K562 (cell line): ENCODE results near the gene SLC34A3. TPM values are rescaled to one million over a fixed set of nuclear protein-coding genes. Genes with fewer than 3 reads are reported as not detected.

Source experiments
- ATF2 ChIP-seq: sonication (generic); formaldehyde crosslinking; IDR thresholded peaks from 2 replicates; pipeline ENCODE4 v1.8.1; 2022; ENCODE audit warnings: missing genetic modification reagents
- GATA2 ChIP-seq: sonication (generic); formaldehyde crosslinking; IDR thresholded peaks from 2 replicates; pipeline ENCODE4 v1.4.0; 2020; ENCODE audit warnings: mild to moderate bottlenecking, missing genetic modification reagents
- GTF3C2 ChIP-seq: IDR thresholded peaks from 3 replicates; pipeline ENCODE4 v1.6.1; 2011; ENCODE audit warnings: borderline replicate concordance, mild to moderate bottlenecking, moderate library complexity; ENCODE audit not compliant: insufficient read length; ENCODE audit errors: extremely low read depth
- HDAC2 ChIP-seq: fragments of 450-650 bp; IDR thresholded peaks from 2 replicates; pipeline ENCODE4 v1.6.1; 2016; ENCODE audit warnings: mild to moderate bottlenecking
- HMGN3 ChIP-seq: IDR thresholded peaks from 2 replicates; pipeline ENCODE4 v1.6.1; 2011; ENCODE audit warnings: borderline replicate concordance, low read depth, mild to moderate bottlenecking, mixed read lengths, low read length; ENCODE audit not compliant: insufficient read length; ENCODE audit errors: extremely low read depth
- IRF2 ChIP-seq: sonication (generic); formaldehyde crosslinking; IDR thresholded peaks from 2 replicates; pipeline ENCODE4 v1.8.1; 2022; ENCODE audit warnings: mild to moderate bottlenecking, missing genetic modification reagents
- KDM1A ChIP-seq, 2 experiments: fragments of 450-650 bp; IDR thresholded peaks; 2 replicates each; pipeline ENCODE4 v1.6.1; 2016; ENCODE audit warnings: mild to moderate bottlenecking in 2 of 2
- POLR2A ChIP-seq: fragments of 450-650 bp; conservative IDR thresholded peaks from 2 replicates; pipeline ENCODE4 v1.6.1; 2016
- PTBP1 ChIP-seq: fragments of 200-400 bp; formaldehyde crosslinking; IDR thresholded peaks from 2 replicates; pipeline ENCODE4 v1.6.1; 2017; ENCODE audit warnings: low read depth, low read length
- SAP30 ChIP-seq: fragments of 200-600 bp; sonication (generic); IDR thresholded peaks from 2 replicates; pipeline ENCODE4 v1.6.1; 2012; ENCODE audit warnings: borderline replicate concordance, low read depth, mild to moderate bottlenecking, moderate library complexity, low read length, control low read depth, inconsistent platforms; ENCODE audit not compliant: insufficient read depth, poor library complexity, severe bottlenecking
- SNRNP70 ChIP-seq: fragments of 200-400 bp; formaldehyde crosslinking; optimal IDR thresholded peaks from 2 replicates; pipeline ENCODE3; 2017; ENCODE audit warnings: low read depth, low read length
- ZNF518B ChIP-seq: fragments of 250-450 bp; sonication (Bioruptor Pico); IDR thresholded peaks from 2 replicates; pipeline ENCODE4 v1.5.0; 2021; ENCODE audit warnings: mild to moderate bottlenecking, moderate library complexity
- ZNF551 ChIP-seq: fragments of 250-450 bp; sonication (Bioruptor Pico); IDR thresholded peaks from 2 replicates; pipeline ENCODE4 v1.5.0; 2021; ENCODE audit warnings: mild to moderate bottlenecking, moderate library complexity
- ZNF561 ChIP-seq: fragments of 450-650 bp; formaldehyde crosslinking; conservative IDR thresholded peaks from 2 replicates; pipeline ENCODE4 v1.4.0; 2020; ENCODE audit warnings: mild to moderate bottlenecking, moderate library complexity
- polyA plus RNA-seq, 8 experiments: library from polyadenylated mRNA; depleted of rRNA in 4 of 8; stranded (reverse) in 5 of 8; unstranded in 3 of 8; fragments of >200 nt; fragmentation: Nextera tagmentation in 2 of 8; fragmentation: Illumina TruSeq in 1 of 8; extraction: Ambion mirVana in 2 of 8; extraction: Trizol in 1 of 8; gene quantifications; 2 replicates each; pipeline versions ENCODE4 v1.2.1 to v1.2.3, GENCODE V29; 2011 to 2014; ENCODE audit warnings: inconsistent platforms in 1 of 8, missing spikeins in 1 of 8
- total RNA-seq, 7 experiments: library from RNA; depleted of rRNA in 6 of 7; stranded (reverse); fragments of >200 nt in 6 of 7; fragmentation: Illumina TruSeq in 2 of 7; extraction: Trizol in 2 of 7; gene quantifications; 2 replicates each; pipeline versions ENCODE4 v1.2.1 to v1.2.3, GENCODE V29; 2011 to 2021; ENCODE audit warnings: low replicate concordance in 1 of 7
- TF ChIP-seq, protein P1 (sequence below): sonication (generic); formaldehyde crosslinking; IDR thresholded peaks from 2 replicates; pipeline ENCODE4 v1.8.0; 2022; ENCODE audit warnings: mild to moderate bottlenecking, missing genetic modification reagents
- TF ChIP-seq, protein P2 (sequence below): fragments of 450-650 bp; IDR thresholded peaks from 2 replicates; pipeline ENCODE4 v1.6.1; 2018; ENCODE audit warnings: mild to moderate bottlenecking, low read depth; ENCODE audit not compliant: partially characterized antibody

The SLC34A3 gene
- total and polyA plus RNA-seq, 9 of the 15 experiments (the other 6 are each of a cell fraction or from before 2014, with no cell fraction given) = not detected

DNA sequence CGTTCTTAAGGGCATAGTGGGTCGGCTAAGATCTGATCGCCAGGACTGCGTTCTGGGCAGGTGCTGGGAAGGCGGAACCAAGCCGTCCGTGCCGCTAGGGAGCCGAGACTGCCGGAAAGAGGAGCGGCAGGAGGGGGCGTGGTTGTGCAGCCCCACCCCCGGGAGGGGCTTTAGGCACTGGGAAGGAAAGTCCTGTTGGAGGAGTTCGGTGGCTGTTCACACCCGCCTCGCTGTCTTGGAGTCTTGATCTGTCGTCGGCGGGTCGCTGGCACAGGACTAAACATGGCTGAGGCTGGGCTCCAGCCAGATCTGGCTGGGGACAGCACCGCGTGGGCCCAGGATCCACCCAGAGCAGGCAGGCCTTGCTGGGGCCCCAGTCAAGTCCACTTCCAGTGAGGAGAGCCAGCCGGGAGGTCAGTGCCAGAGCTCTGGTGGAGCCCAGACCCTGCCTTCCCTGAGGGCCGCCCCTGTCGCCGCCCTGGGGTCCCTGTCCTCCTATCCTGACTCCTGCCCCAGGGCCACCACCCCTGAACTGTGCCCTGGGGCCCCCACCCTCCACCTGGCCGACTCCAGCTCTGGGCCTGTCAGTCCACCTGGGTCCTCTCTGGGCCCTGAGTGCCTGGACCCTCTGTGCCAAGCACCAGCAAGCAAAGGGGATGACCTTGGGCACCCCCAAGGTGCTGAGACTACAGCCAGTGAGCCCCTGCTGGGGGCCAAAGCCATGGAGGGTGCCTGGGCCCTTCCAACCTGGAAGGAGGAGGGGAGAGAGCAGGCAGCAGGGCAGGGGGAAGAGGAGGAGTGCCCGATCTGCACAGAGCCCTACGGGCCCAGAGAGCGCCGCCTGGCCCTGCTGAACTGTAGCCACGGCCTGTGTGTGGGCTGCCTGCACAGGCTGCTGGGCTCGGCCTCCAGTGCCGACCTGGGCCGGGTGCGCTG lies 13.2 kb upstream of the SLC34A3 start (continued):
- no peak for TF ChIP-seq GTF3C2
- no peak for TF ChIP-seq ATF2
- no peak for TF ChIP-seq GATA2
- no peak for TF ChIP-seq HDAC2
- peak; percentile 32 for TF ChIP-seq SAP30
- no peak for TF ChIP-seq KDM1A (IDR thresholded peaks at IDR 0.05)
- TF ChIP-seq, protein P1, sequence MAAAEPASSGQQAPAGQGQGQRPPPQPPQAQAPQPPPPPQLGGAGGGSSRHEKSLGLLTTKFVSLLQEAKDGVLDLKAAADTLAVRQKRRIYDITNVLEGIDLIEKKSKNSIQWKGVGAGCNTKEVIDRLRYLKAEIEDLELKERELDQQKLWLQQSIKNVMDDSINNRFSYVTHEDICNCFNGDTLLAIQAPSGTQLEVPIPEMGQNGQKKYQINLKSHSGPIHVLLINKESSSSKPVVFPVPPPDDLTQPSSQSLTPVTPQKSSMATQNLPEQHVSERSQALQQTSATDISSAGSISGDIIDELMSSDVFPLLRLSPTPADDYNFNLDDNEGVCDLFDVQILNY = no peak
- TF ChIP-seq POLR2A = peak; percentile 70
- TF ChIP-seq HMGN3 = peak; percentile 52
- TF ChIP-seq IRF2 = no peak
- TF ChIP-seq, protein P2, sequence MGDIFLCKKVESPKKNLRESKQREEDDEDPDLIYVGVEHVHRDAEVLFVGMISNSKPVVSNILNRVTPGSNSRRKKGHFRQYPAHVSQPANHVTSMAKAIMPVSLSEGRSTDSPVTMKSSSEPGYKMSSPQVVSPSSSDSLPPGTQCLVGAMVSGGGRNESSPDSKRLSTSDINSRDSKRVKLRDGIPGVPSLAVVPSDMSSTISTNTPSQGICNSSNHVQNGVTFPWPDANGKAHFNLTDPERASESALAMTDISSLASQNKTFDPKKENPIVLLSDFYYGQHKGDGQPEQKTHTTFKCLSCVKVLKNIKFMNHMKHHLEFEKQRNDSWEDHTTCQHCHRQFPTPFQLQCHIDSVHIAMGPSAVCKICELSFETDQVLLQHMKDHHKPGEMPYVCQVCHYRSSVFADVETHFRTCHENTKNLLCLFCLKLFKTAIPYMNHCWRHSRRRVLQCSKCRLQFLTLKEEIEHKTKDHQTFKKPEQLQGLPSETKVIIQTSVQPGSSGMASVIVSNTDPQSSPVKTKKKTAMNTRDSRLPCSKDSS = no peak
- no peak for TF ChIP-seq PTBP1
- TF ChIP-seq ZNF518B (CRISPR knock-in tag) = no peak
- no peak for TF ChIP-seq ZNF561 (CRISPR knock-in tag)
- no peak for TF ChIP-seq SNRNP70
- TF ChIP-seq ZNF551 (CRISPR knock-in tag) = no peak
